Naive thymus-derived CD4-positive, alpha-beta T cell (primary cell): ENCODE data around the gene TM9SF3. TPM values are rescaled to one million over a fixed set of nuclear protein-coding genes. Genes with fewer than 3 reads are reported as not detected.

Source experiments
- ATAC-seq: fragments of 150-1000 bp; cut with Tn5 transposase; 2 replicates; pipeline ENCODE4 v1.10.0; 2021; ENCODE audit warnings: mild to moderate bottlenecking, moderate library complexity
- CTCF ChIA-PET: fragments of 350-600 bp; sonication (Branson Sonifier 250); formaldehyde crosslinking; loops from one replicate; lab custom pipeline; 2021; ENCODE audit warnings: antibody characterized with exemption; lab: Charles Lee
- POLR2A ChIA-PET: fragments of 350-600 bp; sonication (Branson Sonifier 250); formaldehyde crosslinking; loops from one replicate; lab custom pipeline; 2021; ENCODE audit warnings: antibody characterized with exemption, inconsistent platforms; lab: Charles Lee
- DNase-seq, 9 donors: peaks; one replicate each; pipeline versions ENCODE4 v3.0.0 to v3.0.0-alpha.2; 2020 to 2022; ENCODE audit warnings: mixed read lengths in 1 of 9
- H3K27ac ChIP-seq: one replicate; pipeline ENCODE4 v1.7.0; 2013; ENCODE audit warnings: mild to moderate bottlenecking, low read depth, low read length, moderate library complexity
- H3K27me3 ChIP-seq, 2 donors: one replicate each; pipeline ENCODE4 v1.7.0; 2013; ENCODE audit warnings: low read length in 2 of 2, mild to moderate bottlenecking in 2 of 2, moderate library complexity in 2 of 2; ENCODE audit not compliant: control insufficient read depth in 2 of 2, insufficient read depth in 2 of 2
- H3K36me3 ChIP-seq, 3 experiments: 1 replicate in 2 of 3; 2 replicates in 1 of 3; pipeline ENCODE4 v1.7.0; 2013; ENCODE audit warnings: low read length in 3 of 3, mild to moderate bottlenecking in 3 of 3, moderate library complexity in 1 of 3; ENCODE audit not compliant: insufficient read depth in 3 of 3, control insufficient read depth in 2 of 3
- H3K4me1 ChIP-seq, 2 donors: one replicate each; pipeline ENCODE4 v1.7.0; 2013; ENCODE audit warnings: low read length in 2 of 2, mild to moderate bottlenecking in 2 of 2, moderate library complexity in 1 of 2; ENCODE audit not compliant: control insufficient read depth in 2 of 2, insufficient read depth in 2 of 2
- H3K4me3 ChIP-seq: 2 replicates; pipeline ENCODE4 v1.7.0; 2013; ENCODE audit warnings: mild to moderate bottlenecking, low read length
- H3K9me3 ChIP-seq, 3 experiments: 1 replicate in 2 of 3; 2 replicates in 1 of 3; pipeline ENCODE4 v1.7.0; 2013; ENCODE audit warnings: low read length in 3 of 3; ENCODE audit not compliant: control insufficient read depth in 2 of 3
- H3K27ac Mint-ChIP-seq, 9 donors: one replicate each; pipeline ENCODE4 v1.8.0; 2020 to 2022; ENCODE audit warnings: mixed read lengths in 9 of 9, mild to moderate bottlenecking in 8 of 9, moderate library complexity in 5 of 9, inconsistent platforms in 2 of 9
- H3K27me3 Mint-ChIP-seq, 5 donors: one replicate each; pipeline ENCODE4 v1.8.0; 2021 to 2022; ENCODE audit warnings: mixed read lengths in 5 of 5, mild to moderate bottlenecking in 1 of 5
- H3K36me3 Mint-ChIP-seq, 5 donors: one replicate each; pipeline ENCODE4 v1.8.0; 2020 to 2022; ENCODE audit warnings: mixed read lengths in 5 of 5, mild to moderate bottlenecking in 3 of 5, inconsistent platforms in 1 of 5
- H3K4me1 Mint-ChIP-seq, 7 donors: one replicate each; pipeline ENCODE4 v1.8.0; 2020 to 2022; ENCODE audit warnings: mixed read lengths in 7 of 7, mild to moderate bottlenecking in 3 of 7, inconsistent platforms in 1 of 7
- H3K4me3 Mint-ChIP-seq, 10 donors: one replicate each; pipeline ENCODE4 v1.8.0; 2020 to 2022; ENCODE audit warnings: mild to moderate bottlenecking in 10 of 10, mixed read lengths in 10 of 10, moderate library complexity in 6 of 10, inconsistent platforms in 2 of 10
- H3K9me3 Mint-ChIP-seq, 11 donors: one replicate each; pipeline ENCODE4 v1.8.0; 2020 to 2022; ENCODE audit warnings: mixed read lengths in 11 of 11, mild to moderate bottlenecking in 4 of 11, inconsistent platforms in 1 of 11, moderate library complexity in 1 of 11
- intact Hi-C, 2 donors: fragments of 100-400 bp; cut with micrococcal nuclease; formaldehyde crosslinking; loops; one replicate each; pipeline ENCODE4 v1.15.1; 2023
- polyA plus RNA-seq, 2 donors: library from polyadenylated mRNA; unstranded; fragments of 300-500 nt; fragmentation: Illumina TruSeq; gene quantifications; one replicate each; pipeline ENCODE4 v1.2.3, GENCODE V29; 2021
- total RNA-seq, 6 experiments: library from RNA in 5 of 6; stranded (reverse) in 5 of 6; gene quantifications; 1 replicate in 5 of 6; 2 replicates in 1 of 6; pipeline ENCODE4 v1.2.3 and lab custom pipeline; 2021 to 2026

TM9SF3 gene
- total and polyA plus RNA-seq, 7 experiments from 2014 or later: 56.8 to 94.0 (median 80.5) TPM

- DNase-seq (no peak), ATAC-seq (no peak)
- CTCF ChIA-PET: no interaction called here
- no peaks in the 10 kb centered on the region for H3K36me3 ChIP-seq
- no peaks in the 10 kb centered on the region for H3K4me1 ChIP-seq
- no peaks in the 10 kb centered on the region for H3K9me3 ChIP-seq
- POLR2A ChIA-PET: no interaction called here
- Mint-ChIP-seq H3K27me3 (peaks cover 4 to 21% (median 8%) of the 10 kb centered on the region in 5 donors), H3K27ac (no peak overlapping the region), H3K4me3 (no peak overlapping the region), H3K9me3 (no peaks in the 10 kb centered on the region), H3K4me1 (peaks cover 0 to 1% (median 0%) of the 10 kb centered on the region in 7 donors), H3K36me3 (no peaks in the 10 kb centered on the region)
- no peak overlapping the region for H3K27ac ChIP-seq
- intact Hi-C loops: no loop called here
- no peak overlapping the region for H3K4me3 ChIP-seq
- peaks cover 0 to 3% of the 10 kb centered on the region in 2 donors for H3K27me3 ChIP-seq
Measured at GRCh38 chr10:96502561-96503282, 84.1 kb downstream of the TM9SF3 start.

DNA sequence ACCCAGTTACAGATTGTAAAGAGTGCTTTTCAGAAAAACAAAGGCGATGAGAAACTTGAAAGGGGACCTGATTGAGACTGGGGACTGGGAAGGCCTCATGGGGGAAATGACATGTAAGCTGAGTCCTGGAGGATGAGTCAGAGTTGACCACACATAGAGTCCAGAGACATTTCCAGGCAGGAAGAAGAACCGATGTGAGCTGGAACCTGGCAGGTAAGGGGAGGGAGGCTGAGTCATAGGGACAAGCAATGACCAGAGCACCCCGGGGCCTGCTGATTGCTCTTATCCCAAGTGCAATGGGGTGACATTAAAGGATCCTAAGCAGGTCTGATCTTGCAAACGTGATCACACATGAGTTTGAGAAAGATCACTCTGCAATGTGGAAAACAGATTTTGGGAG, 84.8 kb downstream of the TM9SF3 start:
- Histone ChIP-seq H3K4me3 (no peak overlapping the region), H3K9me3 (no peaks in the 10 kb centered on the region), H3K27me3 (peaks cover 0 to 3% of the 10 kb centered on the region in 2 donors), H3K4me1 (no peaks in the 10 kb centered on the region), H3K36me3 (no peaks in the 10 kb centered on the region), H3K27ac (no peak overlapping the region)
- DNase-seq: no peak
- Mint-ChIP-seq H3K4me1 (peaks cover 0 to 1% (median 0%) of the 10 kb centered on the region in 7 donors), H3K27me3 (peaks cover 4 to 27% (median 10%) of the 10 kb centered on the region in 5 donors), H3K36me3 (no peaks in the 10 kb centered on the region), H3K9me3 (no peaks in the 10 kb centered on the region), H3K27ac (no peak overlapping the region), H3K4me3 (no peak overlapping the region)
- ATAC-seq: no peak
- CTCF ChIA-PET: no interaction called here
- POLR2A ChIA-PET: no interaction called here
- intact Hi-C loops: no loop called here

- no peaks in the 10 kb centered on the region for H3K9me3 Mint-ChIP-seq
- Histone ChIP-seq H3K4me1 (no peaks in the 10 kb centered on the region), H3K27me3 (peaks cover 0 to 3% of the 10 kb centered on the region in 2 donors), H3K27ac (no peak overlapping the region), H3K36me3 (no peaks in the 10 kb centered on the region), H3K4me3 (no peak overlapping the region), H3K9me3 (no peaks in the 10 kb centered on the region)
- H3K36me3 Mint-ChIP-seq: no peaks in the 10 kb centered on the region
- H3K27me3 Mint-ChIP-seq: peaks cover 4 to 27% (median 9%) of the 10 kb centered on the region in 5 donors
- CTCF ChIA-PET: no interaction called here
- DNase-seq (no peak), ATAC-seq (no peak)
- H3K4me3 Mint-ChIP-seq: no peak overlapping the region
- POLR2A ChIA-PET: no interaction called here
- peaks cover 0 to 1% (median 0%) of the 10 kb centered on the region in 7 donors for H3K4me1 Mint-ChIP-seq
- H3K27ac Mint-ChIP-seq: no peak overlapping the region
- intact Hi-C loops: no loop called here
Measured at GRCh38 chr10:96500519-96500918, 86.3 kb downstream of the TM9SF3 start.

DNA sequence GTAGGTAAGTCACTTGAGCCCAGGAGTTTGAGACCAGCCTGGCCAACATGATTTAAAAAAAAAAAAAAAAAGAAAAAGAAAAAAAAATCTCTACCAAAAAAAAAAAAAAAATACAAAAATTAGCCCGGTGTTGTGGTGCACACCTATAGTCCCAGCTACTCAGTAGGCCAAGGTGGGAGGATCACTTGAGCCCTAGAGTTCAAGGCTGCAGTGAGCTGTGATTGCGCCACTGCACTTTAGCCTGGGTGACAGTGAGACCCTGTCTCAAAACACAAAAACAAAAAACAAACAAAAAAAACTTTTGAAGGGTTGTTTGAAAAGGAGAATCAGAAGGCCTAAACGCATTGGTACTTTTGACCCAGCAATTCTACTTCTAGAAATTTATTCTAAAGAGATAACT, 86.8 kb downstream of the TM9SF3 start:
- Histone ChIP-seq H3K36me3 (no peaks in the 10 kb centered on the region), H3K27ac (no peak overlapping the region), H3K4me3 (no peak overlapping the region), H3K9me3 (no peaks in the 10 kb centered on the region), H3K4me1 (no peaks in the 10 kb centered on the region), H3K27me3 (peaks cover 0 to 3% of the 10 kb centered on the region in 2 donors)
- H3K4me1 Mint-ChIP-seq: peaks cover 0 to 1% (median 0%) of the 10 kb centered on the region in 7 donors
- ChIA-PET CTCF (interaction anchor here (0.6 kb wide), 1 partner anchor 48 kb away, joined by 3 read pairs; no protein-coding TSS in a partner anchor), POLR2A (no interaction called here)
- no peak overlapping the region for H3K27ac Mint-ChIP-seq
- no peak for ATAC-seq
- DNase-seq: no peak
- H3K36me3 Mint-ChIP-seq: no peaks in the 10 kb centered on the region
- no peaks in the 10 kb centered on the region for H3K9me3 Mint-ChIP-seq
- no peak overlapping the region for H3K4me3 Mint-ChIP-seq
- H3K27me3 Mint-ChIP-seq: peaks cover 4 to 27% (median 9%) of the 10 kb centered on the region in 5 donors
- intact Hi-C loops: no loop called here

GRCh38 chr10:96497391-96497790, 89.4 kb downstream of the TM9SF3 start:
- Histone ChIP-seq H3K4me1 (no peaks in the 10 kb centered on the region), H3K27me3 (peaks cover 0 to 3% of the 10 kb centered on the region in 2 donors), H3K36me3 (no peaks in the 10 kb centered on the region), H3K9me3 (no peaks in the 10 kb centered on the region), H3K4me3 (no peak overlapping the region), H3K27ac (no peak overlapping the region)
- no peaks in the 10 kb centered on the region for H3K36me3 Mint-ChIP-seq
- no peaks in the 10 kb centered on the region for H3K9me3 Mint-ChIP-seq
- ATAC-seq (no peak), DNase-seq (no peak)
- ChIA-PET POLR2A (no interaction called here), CTCF (interaction anchor here (2.0 kb wide), 1 partner anchor 13 kb away, joined by 6 read pairs; no protein-coding TSS in a partner anchor)
- H3K27me3 Mint-ChIP-seq: peaks cover 6 to 28% (median 12%) of the 10 kb centered on the region in 5 donors
- H3K27ac Mint-ChIP-seq: peak overlapping the region in 1 of 9 donors; percentile 55
- H3K4me1 Mint-ChIP-seq: peaks cover 0 to 1% (median 0%) of the 10 kb centered on the region in 7 donors
- H3K4me3 Mint-ChIP-seq: no peak overlapping the region
- intact Hi-C loops: no loop called here

DNA sequence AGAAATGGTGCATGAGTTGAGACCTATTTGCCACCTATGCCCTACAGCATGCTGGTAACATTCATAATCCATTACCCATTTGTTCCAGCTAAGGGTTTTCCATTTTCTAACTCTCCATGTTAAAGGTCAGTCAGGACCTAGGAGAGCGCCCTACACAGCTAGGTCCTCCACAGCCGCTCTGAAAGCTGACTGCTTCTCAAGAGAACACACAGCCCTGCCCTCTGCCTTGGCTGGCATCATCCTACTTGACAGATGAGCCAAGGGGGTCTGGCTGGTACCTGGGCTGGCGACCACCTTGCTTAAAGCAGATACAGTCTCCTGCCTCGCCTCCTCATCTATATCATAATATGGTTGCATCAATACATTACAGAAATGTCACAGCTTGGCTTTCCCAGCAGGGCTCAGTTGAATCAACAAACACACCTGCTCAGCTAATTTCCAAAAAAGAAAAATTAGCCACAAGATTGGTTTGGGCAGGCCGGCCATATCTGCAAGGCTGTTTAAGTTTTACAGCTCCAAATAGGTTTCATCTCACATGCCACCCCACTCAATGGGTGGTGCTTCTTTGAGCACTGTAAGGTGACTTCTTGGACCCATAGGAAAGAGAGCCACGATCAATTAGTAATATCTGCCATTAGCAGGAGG, 90.4 kb downstream of the TM9SF3 start:
- Mint-ChIP-seq H3K27ac (peak overlapping the region in 1 of 9 donors; percentile 17), H3K4me3 (no peak overlapping the region), H3K4me1 (peaks cover 0 to 1% (median 0%) of the 10 kb centered on the region in 7 donors), H3K27me3 (peaks cover 0 to 20% (median 12%) of the 10 kb centered on the region in 5 donors), H3K9me3 (no peaks in the 10 kb centered on the region), H3K36me3 (no peaks in the 10 kb centered on the region)
- H3K27me3 ChIP-seq: no peaks in the 10 kb centered on the region
- no peak overlapping the region for H3K27ac ChIP-seq
- no peak for ATAC-seq
- no peak overlapping the region for H3K4me3 ChIP-seq
- POLR2A ChIA-PET: no interaction called here
- CTCF ChIA-PET: no interaction called here
- no peaks in the 10 kb centered on the region for H3K36me3 ChIP-seq
- no peaks in the 10 kb centered on the region for H3K9me3 ChIP-seq
- H3K4me1 ChIP-seq: no peaks in the 10 kb centered on the region
- no peak for DNase-seq
- intact Hi-C loops: no loop called here
